HG03097 (cell line): ENCODE results near the gene BCR.
"Not testable (repeated sequence)": the region's sequence is repeated elsewhere in the genome, so short reads cannot be mapped to it uniquely, and the experiment has no call there.

Source experiments
- ATAC-seq: cut with Tn5 transposase; IDR thresholded peaks from one replicate; pipeline ENCODE4 v1.9.1; 2021; ENCODE audit not compliant: unreplicated experiment, low FRiP score

The BCR gene

DNA sequence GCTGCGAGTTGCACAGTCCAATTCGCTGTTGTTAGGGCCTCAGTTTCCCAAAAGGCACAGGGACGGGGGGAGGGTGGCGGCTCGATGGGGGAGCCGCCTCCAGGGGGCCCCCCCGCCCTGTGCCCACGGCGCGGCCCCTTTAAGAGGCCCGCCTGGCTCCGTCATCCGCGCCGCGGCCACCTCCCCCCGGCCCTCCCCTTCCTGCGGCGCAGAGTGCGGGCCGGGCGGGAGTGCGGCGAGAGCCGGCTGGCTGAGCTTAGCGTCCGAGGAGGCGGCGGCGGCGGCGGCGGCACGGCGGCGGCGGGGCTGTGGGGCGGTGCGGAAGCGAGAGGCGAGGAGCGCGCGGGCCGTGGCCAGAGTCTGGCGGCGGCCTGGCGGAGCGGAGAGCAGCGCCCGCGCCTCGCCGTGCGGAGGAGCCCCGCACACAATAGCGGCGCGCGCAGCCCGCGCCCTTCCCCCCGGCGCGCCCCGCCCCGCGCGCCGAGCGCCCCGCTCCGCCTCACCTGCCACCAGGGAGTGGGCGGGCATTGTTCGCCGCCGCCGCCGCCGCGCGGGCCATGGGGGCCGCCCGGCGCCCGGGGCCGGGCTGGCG lies at the start of gene BCR:
Gene BCR, plus strand, starts transcription at position 209 of the 592 bp plus-strand sequence. CDS start 452 bp downstream, outside the sequence.
- no peak for ATAC-seq

DNA sequence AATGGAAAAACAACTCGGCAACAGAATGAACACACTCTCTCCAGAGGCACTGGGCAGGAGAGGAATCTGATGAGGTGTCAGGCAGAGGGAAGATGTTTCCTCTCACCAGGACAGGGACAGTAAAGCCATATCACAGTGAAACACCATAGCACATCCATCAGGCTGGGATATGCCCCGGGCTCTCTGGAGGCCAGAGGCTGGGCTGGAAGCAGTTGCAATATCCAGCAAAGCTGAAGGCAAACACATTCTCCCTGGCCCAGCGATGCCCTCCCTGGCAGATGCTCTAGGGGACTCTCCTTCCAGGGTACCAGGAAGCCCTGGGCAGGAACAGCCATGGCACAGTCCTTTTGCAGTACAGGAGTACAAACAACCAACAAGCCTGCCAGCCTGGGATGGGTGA lies 49.6 kb upstream of the BCR start:
- no peak for ATAC-seq

DNA sequence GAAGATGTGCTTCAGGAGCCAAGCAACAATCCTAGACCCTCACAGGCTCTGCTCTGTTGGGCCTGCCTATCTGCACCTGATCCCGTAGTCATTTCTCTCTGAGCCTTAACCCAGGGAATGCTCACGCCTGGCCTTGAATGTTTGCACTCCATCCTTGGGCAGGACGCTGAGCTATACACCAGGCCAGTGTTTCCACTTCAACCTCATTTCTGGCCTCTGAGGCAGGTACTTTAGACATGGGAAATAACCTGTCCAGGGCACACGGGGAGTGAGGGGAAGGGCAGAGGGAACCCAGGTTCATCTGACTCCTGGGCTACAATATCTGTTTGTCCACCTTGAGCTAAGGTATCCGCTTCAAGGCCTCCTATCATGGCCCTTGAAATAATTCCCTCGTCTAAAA lies 48.4 kb upstream of the BCR start:
- no peak for ATAC-seq

DNA sequence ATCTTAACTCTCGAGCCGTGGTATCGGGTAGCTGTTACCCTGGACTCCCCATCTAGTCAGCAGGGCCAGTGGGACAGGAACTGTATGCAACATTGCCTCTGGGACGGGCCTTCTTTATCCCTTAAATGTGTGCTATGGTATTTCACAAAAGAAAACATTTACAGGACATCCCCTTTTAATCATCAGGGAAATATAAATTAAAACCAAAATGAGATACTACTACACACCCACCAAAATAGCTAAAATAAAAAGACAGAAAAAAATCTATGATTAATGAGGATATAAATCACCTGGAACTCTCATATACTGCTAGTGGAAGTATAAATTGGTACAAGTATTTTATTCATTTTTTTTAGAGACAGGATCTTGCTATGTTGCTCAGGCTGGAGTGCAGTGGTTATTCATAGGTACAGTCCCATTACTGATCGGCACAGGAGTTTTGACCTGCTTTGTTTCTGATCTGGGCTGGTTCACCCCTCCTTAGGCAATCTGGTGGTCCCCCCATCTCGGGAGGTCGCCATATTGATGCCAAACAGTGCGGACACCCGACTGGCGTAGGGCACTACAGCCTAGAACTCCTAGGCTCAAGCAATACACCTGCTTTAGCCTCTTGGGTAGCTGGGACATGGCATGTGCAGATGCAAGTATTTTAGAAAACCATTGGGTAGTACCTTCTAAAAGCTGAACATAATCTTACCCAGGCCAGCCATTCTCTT lies 47.8 kb upstream of the BCR start:
- ATAC-seq = no peak

DNA sequence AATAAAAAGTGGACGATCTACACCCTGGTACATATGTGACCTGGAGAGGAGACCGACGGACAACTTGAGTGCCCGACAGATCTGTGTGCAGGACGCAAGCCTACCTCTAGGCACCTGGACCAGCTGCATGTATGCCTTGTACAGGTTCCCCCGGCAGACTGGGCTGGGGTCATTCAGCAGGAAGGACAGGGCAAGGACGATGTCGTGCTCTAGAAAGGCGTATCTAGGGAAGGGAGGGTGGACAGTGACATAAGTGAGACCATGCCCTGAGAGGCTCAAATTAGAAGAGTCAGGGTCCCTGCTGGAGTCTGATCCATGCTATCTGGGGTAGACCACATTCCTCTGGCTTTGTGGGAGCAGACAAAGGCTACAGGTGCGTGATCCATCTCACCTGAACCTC lies 46.4 kb upstream of the BCR start:
- ATAC-seq = no peak

DNA sequence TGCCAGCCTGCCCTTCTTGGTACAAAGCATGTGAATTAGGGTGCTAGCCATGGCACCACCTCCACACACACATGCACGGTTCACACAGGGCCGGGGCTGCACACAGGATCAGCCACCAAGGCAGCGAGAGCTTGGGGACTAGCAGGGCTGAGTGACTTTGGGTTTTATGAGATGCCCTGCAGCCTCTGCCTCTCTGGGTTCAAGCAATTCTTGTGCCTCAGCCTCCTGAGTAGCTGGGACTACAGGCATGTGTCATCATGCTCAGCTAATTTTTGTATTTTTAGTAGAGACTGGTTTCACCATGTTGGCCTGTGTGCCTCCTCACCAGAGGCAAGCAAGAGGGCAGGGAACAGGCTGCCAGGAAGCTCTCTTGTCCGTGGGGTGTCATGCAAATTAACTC lies 43.3 kb upstream of the BCR start:
- ATAC-seq = not testable (repeated sequence)

DNA sequence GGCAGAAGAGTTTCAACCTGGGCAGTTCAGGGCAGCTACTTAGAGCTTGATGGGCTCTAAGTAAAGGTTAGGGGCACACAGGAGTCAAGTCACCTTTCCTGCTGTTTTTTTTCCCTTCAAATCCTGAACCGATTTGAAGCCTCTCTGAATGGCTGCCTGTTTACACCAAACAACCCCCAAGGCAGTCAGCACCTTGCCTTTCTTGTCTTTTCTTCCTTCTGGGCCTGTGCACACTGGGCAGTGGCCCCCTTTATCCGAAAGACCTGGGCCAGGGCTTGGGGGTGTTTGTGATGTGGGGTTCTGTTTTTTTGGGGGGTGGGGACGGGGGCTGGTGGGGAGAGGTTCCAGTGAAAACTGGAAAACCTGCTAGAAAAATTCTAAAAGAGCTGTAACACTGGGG lies 42.8 kb upstream of the BCR start:
- no peak for ATAC-seq

DNA sequence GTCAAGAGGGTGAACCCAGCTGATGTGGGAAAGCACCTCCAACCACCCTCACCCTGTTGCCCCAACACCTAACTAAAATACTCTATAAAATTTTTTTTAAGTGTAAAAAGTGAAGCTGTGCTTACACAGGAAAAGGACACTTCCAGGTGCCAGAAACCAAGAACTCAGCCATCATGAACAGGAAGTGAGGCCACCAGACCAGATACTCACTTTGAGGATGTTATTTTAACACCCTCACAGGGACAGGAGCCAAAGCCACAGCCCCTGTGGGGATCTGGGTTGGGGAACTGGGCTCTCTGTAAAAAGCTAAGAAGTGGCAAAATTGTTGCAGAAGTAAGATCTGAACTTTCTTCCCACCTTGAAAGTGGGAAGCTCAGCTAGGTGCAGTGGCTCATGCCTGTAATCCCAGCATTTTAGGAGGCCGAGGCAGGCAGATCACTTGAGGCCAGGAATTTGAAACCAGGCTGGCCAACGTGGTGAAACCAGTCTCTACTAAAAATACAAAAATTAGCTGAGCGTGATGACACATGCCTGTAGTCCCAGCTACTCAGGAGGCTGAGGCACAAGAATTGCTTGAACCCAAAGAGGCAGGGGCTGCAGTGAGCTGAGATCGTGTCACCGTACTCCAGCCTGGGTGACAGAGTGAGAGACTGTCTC lies 42.3 kb upstream of the BCR start:
- peak; percentile 36 for ATAC-seq

DNA sequence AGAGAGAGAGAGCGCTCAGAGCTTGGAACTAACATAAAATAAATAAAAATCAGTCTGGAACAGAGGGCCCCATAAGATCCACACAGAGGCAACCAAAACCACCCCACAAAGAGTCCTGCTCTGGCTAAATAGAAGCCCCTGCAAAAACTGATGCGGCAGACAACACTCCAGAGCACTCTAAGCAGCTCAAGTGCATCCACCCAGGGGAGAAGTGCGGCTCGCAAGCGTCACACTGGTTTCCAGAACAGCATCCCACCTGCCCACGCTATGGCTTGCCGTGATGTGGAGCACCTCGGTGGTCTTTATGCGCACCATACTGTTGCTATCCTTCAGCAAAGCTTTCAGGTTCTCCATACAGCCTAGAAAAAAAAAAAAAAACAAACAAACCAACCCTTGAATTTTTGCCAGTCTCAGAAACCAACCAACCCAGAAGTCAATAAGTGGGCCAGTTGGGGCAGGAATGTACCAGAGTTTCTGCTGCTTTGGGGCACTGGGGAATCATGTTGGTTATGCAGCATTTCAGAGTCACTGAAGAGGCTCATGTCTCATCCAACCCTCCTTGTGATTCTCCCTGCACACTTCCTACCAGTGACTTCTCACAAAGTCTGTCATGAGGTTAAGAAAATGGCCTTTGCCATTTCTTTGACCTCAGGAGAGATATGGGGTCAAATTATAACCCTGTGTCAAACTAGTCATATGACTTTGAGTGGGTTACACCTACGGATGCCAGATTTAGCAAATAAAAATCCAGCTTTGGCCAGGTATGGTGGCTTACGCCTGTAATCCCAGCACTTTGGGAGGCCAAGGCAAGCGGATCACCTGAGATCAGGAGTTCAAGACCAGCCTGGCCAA lies 41.5 kb upstream of the BCR start:
- no peak for ATAC-seq

DNA sequence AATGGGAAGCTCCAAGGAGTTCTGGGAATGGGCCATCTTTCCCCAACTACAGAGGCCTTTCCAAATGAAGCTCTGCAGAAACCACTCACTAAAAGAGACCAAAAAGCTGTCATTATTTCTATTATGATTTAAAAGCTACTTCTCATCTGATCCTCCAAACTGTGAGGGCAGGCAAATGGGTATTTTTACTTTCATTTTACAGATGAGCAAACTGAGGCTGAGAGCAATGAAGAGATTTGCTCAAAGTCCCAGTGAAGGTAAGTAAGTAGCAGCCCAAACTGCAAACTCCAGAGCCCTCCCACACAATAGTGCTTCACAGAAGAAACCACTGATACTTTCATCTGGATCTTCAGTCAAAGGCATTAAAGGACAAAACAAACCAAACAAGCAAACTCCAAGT lies 39.9 kb upstream of the BCR start:
- ATAC-seq = no peak

DNA sequence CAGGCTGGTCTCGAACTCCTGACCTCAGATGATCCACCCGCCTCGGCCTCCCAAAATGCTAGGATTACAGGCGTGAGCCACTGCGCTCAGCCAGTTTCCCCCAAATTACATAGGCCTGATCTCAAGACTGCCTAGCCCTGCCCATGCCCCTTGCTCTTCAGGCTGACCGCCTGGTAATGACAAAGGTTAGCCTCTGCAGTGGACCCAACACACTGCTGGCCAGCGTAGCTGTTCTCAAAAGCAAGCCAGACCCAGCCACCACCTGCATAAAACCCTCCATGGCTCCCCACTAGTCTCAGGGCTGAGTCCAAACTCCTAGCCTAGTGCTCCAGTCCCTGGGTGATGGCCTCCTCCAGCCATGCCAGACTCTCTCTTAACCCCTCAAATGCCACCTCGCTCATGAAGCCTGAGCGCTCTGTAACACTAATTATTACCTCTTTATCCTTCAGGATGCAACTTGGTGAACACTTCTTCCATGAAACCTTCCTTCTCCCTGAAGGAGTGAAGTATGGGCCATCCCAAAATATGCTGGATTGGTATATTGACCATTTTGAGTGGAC lies 37.7 kb upstream of the BCR start:
- no peak for ATAC-seq

DNA sequence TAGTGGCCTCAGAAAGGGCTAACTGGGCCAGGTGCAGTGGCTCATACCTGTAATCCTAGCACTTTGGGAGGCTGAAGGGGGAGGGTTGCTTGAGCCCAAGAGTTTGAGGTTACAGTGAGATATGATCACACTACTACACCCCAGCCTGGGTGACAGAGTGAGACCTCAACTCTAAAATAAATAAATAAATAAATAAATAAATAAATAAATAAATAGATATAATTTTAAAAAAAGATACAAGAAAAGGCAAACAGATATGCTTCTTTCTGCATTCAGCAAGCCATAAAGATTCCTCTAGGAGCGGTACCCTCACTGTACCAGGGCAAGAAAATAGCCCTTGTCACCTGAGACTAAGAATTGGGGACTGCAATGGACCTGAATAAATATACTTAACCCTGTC lies 37.2 kb upstream of the BCR start:
- no peak for ATAC-seq

DNA sequence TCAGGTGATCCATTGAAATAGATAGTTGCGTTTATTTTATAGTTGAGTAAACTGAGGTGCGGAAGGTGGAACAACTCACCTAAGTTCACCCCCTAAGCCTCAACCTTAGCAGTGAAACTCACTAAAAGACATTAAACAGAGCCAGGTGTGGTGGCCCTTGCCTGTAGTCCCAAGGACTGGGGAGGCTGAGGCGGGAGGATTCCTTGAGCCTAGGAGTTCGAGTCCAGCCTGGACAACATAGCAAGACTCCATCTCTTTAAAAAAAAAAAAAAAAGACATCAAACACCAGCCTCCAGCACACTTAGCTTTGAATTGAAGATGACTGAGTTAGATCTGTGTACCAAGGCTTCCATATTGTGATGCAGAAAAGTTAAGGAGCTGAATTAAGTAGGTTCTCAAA lies 35.9 kb upstream of the BCR start:
- ATAC-seq = no peak

DNA sequence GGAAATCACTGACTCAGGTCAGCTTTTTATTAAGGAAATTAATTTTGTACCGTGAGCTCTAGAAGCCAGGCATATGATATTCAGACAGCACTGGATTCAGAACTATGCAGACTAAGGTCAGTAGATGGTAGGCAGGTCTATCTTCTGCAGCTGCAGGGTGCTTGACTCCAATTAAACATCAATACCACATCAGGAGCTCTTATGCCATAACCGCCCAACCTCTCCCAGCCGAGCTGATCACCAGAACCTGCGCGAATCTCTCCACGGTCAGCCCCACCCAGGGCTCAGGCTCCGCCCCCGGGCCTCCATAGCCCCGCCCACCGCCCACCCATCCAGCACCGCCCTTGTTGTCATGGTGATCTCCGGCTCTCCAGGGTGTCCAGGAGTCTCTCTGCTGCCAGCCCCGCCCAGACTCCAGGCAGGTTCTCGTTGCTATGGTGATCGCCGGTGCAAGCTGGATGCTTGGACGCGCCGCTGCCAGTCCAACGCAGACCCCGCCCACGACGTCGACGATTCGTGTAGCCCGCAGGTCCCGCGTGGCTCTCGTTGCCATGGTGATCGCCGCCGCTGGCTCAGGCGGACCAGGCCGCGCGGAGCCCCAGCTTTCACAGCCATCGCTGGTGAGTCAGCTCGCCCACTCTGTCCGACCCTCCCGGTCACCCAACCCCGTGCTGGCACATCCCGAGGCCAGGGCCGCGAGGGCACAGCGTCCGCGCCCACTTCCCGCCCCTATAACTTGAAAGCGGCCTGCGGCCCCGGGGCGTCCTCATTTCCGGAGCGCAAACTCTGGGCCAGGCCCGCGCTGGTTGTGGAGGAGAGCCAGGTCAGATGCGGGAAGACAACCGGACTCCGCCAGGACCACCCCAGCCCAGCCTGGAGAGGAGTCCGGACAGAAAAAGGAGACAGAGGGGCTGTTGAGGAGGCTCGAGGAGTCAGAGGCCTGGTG lies 35.1 kb upstream of the BCR start, which contains the start of gene RAB36:
Gene RAB36, plus strand, starts transcription at position 546 of the 946 bp plus-strand sequence. CDS start 1,140 bp downstream, outside the sequence.
- peak; percentile 39 for ATAC-seq

DNA sequence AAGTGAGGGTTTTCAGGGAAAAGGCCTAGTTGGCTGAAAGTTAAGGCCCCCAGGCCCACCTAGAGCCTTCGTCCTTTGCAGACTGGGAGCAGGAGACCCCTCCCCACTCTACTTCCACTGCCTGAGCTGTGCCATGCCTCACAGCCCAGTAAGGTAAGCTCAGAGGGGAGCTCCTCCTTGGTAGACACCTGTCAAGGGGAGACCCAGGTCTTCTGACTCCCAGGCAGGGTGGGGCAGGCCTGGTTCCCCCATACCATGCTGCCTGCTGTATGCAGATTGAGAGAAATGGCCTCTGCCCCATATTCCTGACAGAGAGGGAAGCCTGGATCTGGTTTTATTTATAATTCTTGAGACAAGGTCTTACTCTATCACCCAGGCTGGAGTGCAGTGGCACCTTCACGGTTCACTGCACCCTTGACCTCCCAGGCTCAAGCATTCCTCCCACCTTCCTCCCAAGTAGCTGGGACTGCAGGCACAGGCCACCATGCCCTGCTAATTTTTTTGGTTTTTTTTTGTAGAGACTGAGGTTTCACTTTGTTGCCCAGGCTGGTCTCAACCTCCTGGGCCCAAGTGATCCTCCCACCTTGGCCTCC lies 34.3 kb upstream of the BCR start:
- ATAC-seq = no peak

DNA sequence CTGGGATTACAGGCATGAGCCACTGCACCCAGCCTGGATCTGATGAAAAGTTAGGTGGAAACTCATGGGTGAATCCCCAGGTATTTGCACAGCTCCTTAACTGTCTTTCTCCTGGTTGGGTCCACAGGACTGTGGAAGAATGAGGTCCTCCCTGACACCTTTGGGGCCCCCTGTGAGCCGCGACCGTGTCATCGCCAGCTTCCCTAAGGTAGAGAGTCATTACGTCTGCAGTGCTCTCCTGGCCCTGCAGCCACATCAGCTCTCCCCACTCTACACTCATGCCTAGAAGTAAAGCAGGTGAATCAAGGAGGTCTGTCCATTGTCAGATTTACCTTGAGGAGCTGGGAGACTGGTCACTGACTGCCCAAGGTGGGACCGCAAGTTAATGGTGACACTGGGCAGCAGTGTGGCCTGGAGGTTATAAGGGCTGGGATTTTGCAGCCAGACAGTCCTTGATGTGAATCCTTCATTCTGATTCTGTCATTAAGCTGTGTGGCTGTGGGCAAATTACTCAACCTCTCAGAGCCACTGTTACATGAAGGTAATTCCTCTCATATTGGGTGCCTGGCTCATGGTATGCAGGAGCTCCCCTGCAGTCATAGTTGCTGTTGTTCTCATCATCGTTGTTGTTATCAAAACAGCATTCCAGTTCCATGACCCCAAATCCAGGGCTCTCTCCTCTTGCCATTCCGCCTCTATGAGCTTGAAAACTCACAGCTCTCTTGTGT lies 33.7 kb upstream of the BCR start:
- no peak for ATAC-seq

DNA sequence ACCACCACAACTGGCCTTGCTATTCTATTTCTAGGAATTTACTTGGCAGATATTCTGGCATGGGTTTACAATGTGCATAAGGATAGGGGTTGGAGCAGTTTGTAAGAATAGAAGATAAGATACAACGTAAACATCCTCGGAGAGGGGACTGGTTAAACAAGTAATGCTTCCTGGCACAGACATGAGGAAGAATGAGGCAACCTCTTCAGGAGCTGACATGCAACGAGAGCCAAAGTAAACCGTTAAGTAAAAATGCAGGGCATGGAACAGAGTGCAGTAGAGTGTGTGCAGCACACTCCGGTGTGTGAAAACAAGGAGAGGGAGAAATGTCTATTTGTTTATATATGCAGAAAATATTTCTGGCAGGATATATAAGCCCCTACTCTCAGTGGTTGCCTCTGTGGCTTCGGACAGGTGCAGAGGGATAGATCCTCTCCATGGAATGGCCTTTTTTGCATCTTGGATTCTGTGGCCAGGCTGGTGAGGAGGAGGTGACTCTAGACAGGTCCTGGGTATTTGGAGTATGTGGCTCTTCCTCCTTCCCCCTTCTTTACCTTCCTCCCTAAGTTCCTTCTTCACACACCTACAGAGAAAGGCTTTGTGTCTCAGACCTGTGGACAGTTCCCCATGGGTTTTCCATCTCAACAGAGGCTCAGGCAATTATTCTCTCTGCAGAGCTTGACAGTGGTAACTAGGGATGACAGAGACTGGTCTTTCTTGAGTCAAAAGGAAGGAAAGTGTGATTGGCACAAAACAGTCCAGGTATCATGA lies 32.5 kb upstream of the BCR start:
- ATAC-seq = no peak

DNA sequence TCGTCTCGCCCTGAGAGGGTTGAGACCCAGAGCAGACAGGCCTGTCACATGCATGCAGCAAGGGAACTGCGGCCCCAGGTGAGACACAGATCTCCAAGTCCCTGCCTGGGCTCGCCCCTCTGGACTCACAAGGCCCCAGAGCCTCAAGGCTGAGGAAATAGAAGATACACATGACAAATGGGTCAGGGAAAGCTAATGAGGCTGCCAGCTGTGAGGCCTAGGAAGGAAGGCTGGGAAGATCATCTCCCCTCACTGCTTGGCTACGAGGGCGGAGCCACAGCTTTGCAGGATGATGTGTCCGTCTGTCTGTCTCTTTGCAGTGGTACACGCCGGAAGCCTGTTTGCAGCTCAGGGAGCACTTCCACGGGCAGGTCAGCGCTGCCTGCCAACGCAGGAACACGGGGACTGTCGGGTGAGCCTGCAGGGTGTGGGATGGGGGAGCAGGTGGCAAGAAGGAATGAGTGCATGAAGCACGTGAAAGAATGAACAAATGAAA lies 30.5 kb upstream of the BCR start:
- ATAC-seq = no peak
